Myometrial cell (primary cell): ENCODE measurements around the gene FAM228B. TPM values are rescaled to one million over a fixed set of nuclear protein-coding genes. Genes with fewer than 3 reads are reported as not detected.

ENCODE experiments used
- total RNA-seq: library from RNA; depleted of rRNA; stranded (reverse); fragments of >200 nt; gene quantifications from 2 replicates; pipeline ENCODE4 v1.2.3, GENCODE V29; 2015

The FAM228B gene
- total RNA-seq, result 3.7 and 11.3 TPM in 2 replicates

DNA sequence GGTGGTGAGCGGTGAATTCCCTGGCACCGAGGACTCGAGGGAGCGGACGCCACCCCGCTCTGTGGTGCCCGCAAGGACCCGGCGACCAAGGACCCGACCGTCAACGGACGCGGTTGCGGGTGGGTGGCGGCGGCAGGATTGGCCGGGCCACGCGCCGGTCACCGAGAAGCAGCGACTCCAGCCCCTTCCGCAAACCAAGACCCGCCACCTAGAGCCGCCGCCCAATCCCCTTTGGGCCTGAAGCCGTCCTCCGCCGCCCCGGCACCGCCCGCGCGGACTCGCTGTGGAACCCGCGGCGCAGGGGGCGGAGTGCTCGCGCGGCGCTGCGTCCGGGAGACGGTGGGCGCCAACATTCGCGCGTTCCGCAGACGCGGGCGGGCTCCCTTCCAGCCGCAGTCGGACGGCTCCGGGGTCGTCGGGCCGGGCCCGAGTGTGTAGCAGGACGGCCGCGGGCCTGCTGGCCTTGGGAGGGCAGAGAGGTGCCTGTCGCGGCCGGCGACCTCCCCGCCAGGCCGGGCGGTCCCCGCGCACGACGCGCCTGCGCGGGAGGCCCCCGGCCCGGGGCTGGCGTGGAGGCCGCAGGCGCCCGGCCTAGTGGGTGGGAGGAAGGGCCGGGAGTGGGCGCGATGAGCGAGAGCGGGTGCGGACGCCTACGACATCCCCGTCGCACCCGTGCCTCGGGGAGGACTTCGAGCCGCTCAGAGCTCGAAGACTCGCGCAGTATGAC lies at the start of gene FAM228B, which contains the start of gene PFN4:
FAM228B (plus strand) TSS at position 275 of the 727 bp plus-strand sequence. CDS start 893 bp downstream, outside the sequence.
PFN4 (minus strand) TSS at position 140 of the 727 bp plus-strand sequence. CDS start 799 bp downstream, outside the sequence.

DNA sequence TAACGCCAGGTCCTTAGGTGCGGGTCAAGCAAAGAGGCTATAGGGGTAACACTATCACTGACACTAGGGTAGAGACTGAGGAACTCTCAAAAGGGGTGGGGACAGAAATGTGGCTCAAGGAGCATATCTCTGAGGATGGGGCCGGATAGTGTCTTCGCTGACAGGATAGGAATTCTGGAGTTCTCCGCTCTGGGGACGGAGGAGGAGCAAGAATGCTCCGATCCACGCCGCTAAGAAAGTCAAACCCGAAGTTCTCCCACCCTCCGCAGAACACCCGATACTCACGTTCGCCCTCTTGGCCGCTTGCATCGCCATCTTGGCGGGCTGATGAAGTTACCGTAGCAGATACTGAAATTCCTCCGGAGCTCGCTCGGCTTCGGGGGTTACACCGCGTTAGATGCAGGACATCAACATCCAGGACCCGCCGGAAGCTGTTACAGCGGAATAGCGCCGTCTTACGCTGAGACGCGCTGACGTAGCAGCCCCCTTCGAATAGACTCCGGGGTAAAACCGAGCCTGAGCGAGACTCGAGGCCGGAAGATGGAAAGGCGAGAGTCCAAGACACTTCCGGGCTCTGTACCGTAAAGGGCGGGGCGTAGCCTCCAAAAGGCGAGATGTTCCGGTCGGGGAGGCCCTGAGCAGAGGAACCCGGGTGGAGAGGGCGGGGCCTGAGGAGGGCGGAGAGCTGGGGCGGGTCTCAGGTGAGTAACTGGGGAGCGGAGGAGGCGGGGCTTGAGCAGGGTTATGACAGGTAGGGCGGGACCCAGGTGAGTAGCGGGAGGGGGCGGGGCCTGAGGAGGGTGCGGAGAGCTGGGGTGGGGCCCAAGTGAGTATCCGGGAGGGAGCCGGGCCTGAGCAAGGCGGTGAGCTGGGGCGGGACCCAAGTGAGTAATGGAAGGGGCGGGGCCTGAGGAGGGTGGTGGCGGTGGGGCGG lies 47.1 kb upstream of the FAM228B start, which contains the start of gene SF3B6:
SF3B6 (minus strand) TSS at position 412 of the 934 bp plus-strand sequence; CDS start at position 315, 97 bp downstream.

DNA sequence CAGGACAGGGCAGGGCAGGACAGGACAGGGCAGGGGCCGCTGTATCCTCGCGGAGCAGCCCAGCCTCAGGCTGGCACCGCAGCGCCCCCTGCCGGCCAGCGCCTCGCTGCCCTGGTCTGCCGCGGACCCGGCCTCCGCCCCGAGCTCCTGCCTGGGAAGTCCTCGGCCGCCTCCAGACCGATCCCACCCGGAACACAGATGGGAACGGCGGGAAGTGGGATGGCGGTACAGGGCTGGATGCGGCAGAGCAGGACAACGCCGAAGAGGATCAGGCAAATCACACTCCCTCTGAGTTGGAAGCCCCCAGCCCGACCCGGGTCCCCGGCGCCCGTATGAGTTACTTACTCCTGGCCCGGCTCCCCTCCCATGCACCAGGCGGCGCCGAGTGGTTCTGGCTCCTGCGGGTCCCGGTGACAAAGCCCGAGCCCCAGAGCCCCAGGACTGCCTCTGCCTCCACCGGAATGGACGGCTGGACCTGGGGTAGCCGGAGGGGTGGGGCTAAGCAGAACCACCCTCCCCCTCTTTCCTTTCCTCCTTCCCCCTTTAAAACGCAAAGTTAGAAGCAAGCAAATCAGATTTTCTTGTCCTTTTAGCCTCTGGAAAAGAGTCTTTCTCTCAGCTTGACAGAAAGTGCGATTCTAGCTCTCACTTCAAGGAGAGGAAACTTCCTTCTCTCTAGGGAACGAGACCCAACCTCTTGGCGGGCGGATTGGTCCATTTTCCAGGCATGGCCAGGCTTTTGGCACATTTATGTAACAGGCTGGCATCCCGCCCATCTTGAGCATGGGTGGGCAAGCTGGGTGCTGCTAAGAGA lies 38.7 kb upstream of the FAM228B start, which contains the start of gene TP53I3:
TP53I3 (minus strand) TSS at position 449 of the 814 bp plus-strand sequence. CDS start 508 bp downstream, outside the sequence.

DNA sequence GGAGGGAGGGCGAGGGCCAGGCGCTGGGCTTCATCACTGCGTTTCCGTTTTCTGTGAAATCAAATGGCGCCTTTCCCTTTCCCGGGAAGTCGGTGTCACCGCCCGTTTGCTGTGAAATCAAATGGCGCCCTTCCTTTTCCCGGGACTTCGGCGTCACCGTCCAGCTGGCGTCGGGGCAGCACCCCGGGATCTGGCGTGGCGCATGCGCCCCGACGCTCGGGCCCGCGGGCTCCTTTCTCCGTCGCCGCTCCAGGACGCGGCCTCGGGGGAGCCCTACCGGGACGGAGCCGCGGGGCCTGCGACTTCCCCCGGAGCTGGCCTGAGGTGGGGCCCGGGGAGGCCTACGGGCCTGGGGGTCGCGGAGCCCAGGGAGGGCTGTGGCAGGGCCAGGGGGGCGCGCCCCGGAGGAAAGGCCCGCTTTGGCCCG lies 51.6 kb downstream of the FAM228B start, which contains the start of gene FAM228A:
FAM228A (plus strand) TSS at position 203 of the 427 bp plus-strand sequence. CDS start 428 bp downstream, outside the sequence.

Other genes starting within 250 kb of the FAM228B start
- gene ATAD2B, start 196.3 kb upstream of the FAM228B start, total RNA-seq, result 2.0 and 2.8 TPM in 2 replicates
- gene UBXN2A, start 183.0 kb upstream of the FAM228B start, total RNA-seq, result 13.5 and 13.8 TPM in 2 replicates
- under 0.01 and 0.53 TPM in 2 replicates for gene MFSD2B, start 113.4 kb upstream of the FAM228B start, total RNA-seq
- 10.1 and 11.7 TPM in 2 replicates for gene WDCP, start 76.1 kb upstream of the FAM228B start, total RNA-seq
- gene FKBP1B, start 73.7 kb upstream of the FAM228B start, total RNA-seq, result 8.4 and 11.5 TPM in 2 replicates
- gene SF3B6, start 47.1 kb upstream of the FAM228B start, total RNA-seq, result 155 and 179 TPM in 2 replicates
- gene TP53I3, start 38.6 kb upstream of the FAM228B start, total RNA-seq, result 75.9 and 96.6 TPM in 2 replicates
- gene PFN4, start 135 bp upstream of the FAM228B start, total RNA-seq, result 1.1 and 2.0 TPM in 2 replicates
- gene FAM228A, start 51.6 kb downstream of the FAM228B start, total RNA-seq, result under 0.01 TPM in 1 of 2 replicates, not detected in the other
- gene ITSN2, start 237.1 kb downstream of the FAM228B start, total RNA-seq, result 9.5 and 19.0 TPM in 2 replicates